Activated CD8-positive, alpha-beta T cell treated with anti-CD3 and anti-CD28 coated beads for 36 hours (primary cell): Measurements from ENCODE around the gene SH2D4B. TPM values are rescaled to one million over a fixed set of nuclear protein-coding genes. Genes with fewer than 3 reads are reported as not detected.
"Not testable (repeated sequence)": the region's sequence is repeated elsewhere in the genome, so short reads cannot be mapped to it uniquely, and the experiment has no call there.

Source experiments
- ATAC-seq: fragments of 200-7000 bp; cut with Tn5 transposase; one replicate; pipeline ENCODE4 v1.10.0; 2021; ENCODE audit warnings: mild to moderate bottlenecking, moderate library complexity
- CTCF ChIA-PET: fragments of 350-600 bp; sonication (Branson Sonifier 250); formaldehyde crosslinking; loops from one replicate; lab custom pipeline; 2021; ENCODE audit warnings: antibody characterized with exemption; lab: Charles Lee
- POLR2A ChIA-PET: fragments of 350-600 bp; sonication (Branson Sonifier 250); formaldehyde crosslinking; loops from one replicate; lab custom pipeline; 2021; ENCODE audit warnings: antibody characterized with exemption; lab: Charles Lee
- DNase-seq: peaks from one replicate; pipeline ENCODE4 v3.0.0-alpha.2; 2020
- H3K27ac Mint-ChIP-seq: one replicate; pipeline ENCODE4 v1.8.0; 2021; ENCODE audit warnings: mild to moderate bottlenecking, mixed read lengths
- H3K27me3 Mint-ChIP-seq: one replicate; pipeline ENCODE4 v1.8.0; 2021; ENCODE audit warnings: mixed read lengths
- H3K36me3 Mint-ChIP-seq: one replicate; pipeline ENCODE4 v1.8.0; 2021; ENCODE audit warnings: low read depth, mixed read lengths
- H3K4me1 Mint-ChIP-seq: one replicate; pipeline ENCODE4 v1.8.0; 2021; ENCODE audit warnings: low read depth, mixed read lengths
- H3K4me3 Mint-ChIP-seq: one replicate; pipeline ENCODE4 v1.8.0; 2021; ENCODE audit warnings: mild to moderate bottlenecking, moderate library complexity, mixed read lengths
- H3K9me3 Mint-ChIP-seq: one replicate; pipeline ENCODE4 v1.8.0; 2021; ENCODE audit warnings: mixed read lengths
- intact Hi-C: fragments of 100-400 bp; cut with micrococcal nuclease; formaldehyde crosslinking; loops from one replicate; pipeline ENCODE4 v1.10.0; 2022
- total RNA-seq, 2 experiments: library from RNA; stranded (reverse); gene quantifications; one replicate each; pipeline ENCODE4 v1.2.3, GENCODE V29; 2021
- TF ChIP-seq, protein P1 (sequence below): fragments of 200-600 bp; IDR thresholded peaks from one replicate; pipeline ENCODE4 v1.8.0; 2022; ENCODE audit warnings: antibody characterized with exemption, mild to moderate bottlenecking

Gene SH2D4B
- total RNA-seq, 2 experiments from 2014 or later: 0.11 to 0.20 TPM

DNA sequence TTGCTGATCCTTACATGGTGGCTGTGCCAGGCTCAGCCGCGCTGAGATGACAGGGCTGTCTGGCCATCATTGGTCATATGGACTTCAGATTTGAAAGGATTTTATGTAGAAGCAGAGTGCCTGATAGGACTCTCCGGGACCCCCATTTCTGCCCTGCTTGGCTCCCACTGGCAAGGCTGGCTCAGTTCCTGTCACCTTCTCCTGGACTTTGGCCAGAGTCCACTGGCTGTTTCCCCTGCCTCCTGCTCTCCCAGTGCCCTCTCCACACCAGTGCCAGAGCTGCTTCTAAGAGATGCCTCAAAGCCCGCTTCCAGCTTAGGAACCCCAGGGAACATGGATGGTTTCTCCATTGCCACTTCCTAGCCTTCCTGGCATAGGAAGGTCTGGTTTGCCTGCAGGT is 5.1 kb upstream of the SH2D4B start:
- H3K4me1 Mint-ChIP-seq: peaks cover 53% of the 10 kb centered on the region
- intact Hi-C loops: no loop called here
- TF ChIP-seq, protein P1, sequence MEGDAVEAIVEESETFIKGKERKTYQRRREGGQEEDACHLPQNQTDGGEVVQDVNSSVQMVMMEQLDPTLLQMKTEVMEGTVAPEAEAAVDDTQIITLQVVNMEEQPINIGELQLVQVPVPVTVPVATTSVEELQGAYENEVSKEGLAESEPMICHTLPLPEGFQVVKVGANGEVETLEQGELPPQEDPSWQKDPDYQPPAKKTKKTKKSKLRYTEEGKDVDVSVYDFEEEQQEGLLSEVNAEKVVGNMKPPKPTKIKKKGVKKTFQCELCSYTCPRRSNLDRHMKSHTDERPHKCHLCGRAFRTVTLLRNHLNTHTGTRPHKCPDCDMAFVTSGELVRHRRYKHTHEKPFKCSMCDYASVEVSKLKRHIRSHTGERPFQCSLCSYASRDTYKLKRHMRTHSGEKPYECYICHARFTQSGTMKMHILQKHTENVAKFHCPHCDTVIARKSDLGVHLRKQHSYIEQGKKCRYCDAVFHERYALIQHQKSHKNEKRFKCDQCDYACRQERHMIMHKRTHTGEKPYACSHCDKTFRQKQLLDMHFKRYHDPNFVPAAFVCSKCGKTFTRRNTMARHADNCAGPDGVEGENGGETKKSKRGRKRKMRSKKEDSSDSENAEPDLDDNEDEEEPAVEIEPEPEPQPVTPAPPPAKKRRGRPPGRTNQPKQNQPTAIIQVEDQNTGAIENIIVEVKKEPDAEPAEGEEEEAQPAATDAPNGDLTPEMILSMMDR: no peak

DNA sequence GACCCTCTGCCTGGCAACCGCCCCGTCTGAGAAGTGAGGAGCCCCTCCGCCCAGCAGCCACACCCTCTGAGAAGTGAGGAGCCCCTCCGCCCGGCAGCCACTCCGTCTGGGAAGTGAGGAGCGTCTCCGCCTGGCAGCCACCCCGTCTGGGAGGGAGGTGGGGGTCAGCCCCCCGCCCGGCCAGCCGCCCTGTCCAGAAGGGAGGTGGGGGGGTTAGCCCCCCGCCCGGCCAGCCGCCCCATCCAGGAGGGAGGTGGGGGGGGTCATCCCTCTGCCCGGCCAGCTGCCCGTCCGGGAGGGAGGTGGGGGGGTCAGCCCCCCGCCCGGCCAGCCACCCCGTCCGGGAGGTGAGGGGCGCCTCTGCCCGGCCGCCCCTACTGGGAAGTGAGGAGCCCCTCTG is 3.6 kb upstream of the SH2D4B start:
- H3K4me3 Mint-ChIP-seq, intact Hi-C loops, H3K27me3 Mint-ChIP-seq, H3K36me3 Mint-ChIP-seq, H3K27ac Mint-ChIP-seq, ATAC-seq, DNase-seq, POLR2A ChIA-PET, H3K9me3 Mint-ChIP-seq, CTCF ChIA-PET: not testable (repeated sequence)
- peaks cover 42% of the 10 kb centered on the region for H3K4me1 Mint-ChIP-seq

More for the DNA sequence above, 5.1 kb upstream of the SH2D4B start:
- peaks cover 3% of the 10 kb centered on the region for H3K36me3 Mint-ChIP-seq
- H3K4me3 Mint-ChIP-seq: no peak overlapping the region
- POLR2A ChIA-PET: no interaction called here
- H3K27ac Mint-ChIP-seq: peak overlapping the region; percentile 52
- ATAC-seq (no peak), DNase-seq (no peak)
- H3K27me3 Mint-ChIP-seq: no peaks in the 10 kb centered on the region
- CTCF ChIA-PET: interaction anchor here (2.4 kb wide), 1 partner anchor 21 kb away, joined by 12 read pairs; no protein-coding TSS in a partner anchor
- no peaks in the 10 kb centered on the region for H3K9me3 Mint-ChIP-seq

DNA sequence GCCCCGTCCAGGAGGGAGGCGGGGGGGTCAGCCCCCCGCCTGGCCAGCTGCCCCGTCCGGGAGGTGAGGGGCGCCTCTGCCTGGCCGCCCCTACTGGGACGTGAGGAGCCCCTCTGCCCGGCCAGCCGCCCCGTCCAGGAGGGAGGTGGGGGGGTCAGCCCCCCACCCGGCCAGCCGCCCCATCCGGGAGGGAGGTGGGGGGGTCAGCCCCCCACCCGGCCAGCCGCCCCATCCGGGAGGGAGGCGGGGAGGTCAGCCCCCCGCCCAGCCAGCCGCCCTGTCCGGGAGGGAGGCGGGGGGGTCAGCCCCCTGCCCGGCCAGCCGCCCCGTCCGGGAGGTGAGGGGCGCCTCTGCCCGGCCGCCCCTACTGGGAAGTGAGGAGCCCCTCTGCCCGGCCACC is 3.1 kb upstream of the SH2D4B start:
- peaks cover 37% of the 10 kb centered on the region for H3K4me1 Mint-ChIP-seq
- H3K27ac Mint-ChIP-seq, ATAC-seq, POLR2A ChIA-PET, H3K36me3 Mint-ChIP-seq, intact Hi-C loops, H3K27me3 Mint-ChIP-seq, DNase-seq, CTCF ChIA-PET, H3K4me3 Mint-ChIP-seq, H3K9me3 Mint-ChIP-seq: not testable (repeated sequence)

DNA sequence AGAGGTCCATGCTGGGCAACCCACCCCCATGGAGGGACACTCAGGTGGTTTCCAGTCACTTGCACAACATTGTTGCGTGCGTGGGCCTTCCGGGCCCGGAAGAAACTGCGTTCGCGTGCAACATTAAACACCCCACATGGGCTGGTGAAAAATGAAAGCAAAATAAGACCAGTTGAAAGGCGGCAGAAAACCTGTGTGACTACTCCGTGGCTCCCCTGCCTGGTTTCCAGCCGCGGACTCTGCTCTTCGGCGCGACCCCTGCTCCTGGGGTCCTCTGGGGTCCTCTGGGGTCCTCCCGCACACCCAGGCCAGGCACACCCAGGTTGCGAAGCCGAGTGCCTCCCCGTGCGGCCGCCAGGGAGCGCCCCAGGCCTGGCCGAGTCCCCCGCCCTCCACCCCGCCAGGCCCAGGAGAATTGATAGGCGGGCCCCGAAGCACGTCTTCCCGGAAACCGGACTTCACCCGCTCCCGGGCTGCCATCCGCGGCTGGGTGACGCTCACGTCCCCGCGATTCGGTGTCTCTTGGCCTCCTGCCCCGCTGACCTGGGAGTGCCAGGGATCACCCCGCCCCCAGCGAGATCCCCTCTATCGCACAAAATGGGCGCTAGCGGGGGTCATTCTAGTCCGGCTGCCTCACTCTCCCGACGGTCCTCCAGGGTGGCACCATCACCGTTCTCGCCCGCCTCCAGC is 1.9 kb upstream of the SH2D4B start:
- H3K27ac Mint-ChIP-seq: peak overlapping the region; percentile 95
- H3K4me3 Mint-ChIP-seq: peak overlapping the region; percentile 91
- intact Hi-C loops: no loop called here
- peaks cover 3% of the 10 kb centered on the region for H3K36me3 Mint-ChIP-seq
- H3K9me3 Mint-ChIP-seq: no peaks in the 10 kb centered on the region
- ChIA-PET POLR2A (interaction anchor here (0.6 to 1.1 kb wide), 3 partner anchors 9 to 330 kb away, joined by 3 to 4 read pairs (median 3); no protein-coding TSS in a partner anchor), CTCF (interaction anchor here (0.9 to 2.3 kb wide), 7 partner anchors 31 to 158 kb away, joined by 3 to 8 read pairs (median 5); no protein-coding TSS in a partner anchor)
- H3K27me3 Mint-ChIP-seq: no peaks in the 10 kb centered on the region
- ATAC-seq (peak; percentile 92), DNase-seq (peak; percentile 85)
- TF ChIP-seq, protein P1: peak; percentile 84
- H3K4me1 Mint-ChIP-seq: peaks cover 29% of the 10 kb centered on the region

DNA sequence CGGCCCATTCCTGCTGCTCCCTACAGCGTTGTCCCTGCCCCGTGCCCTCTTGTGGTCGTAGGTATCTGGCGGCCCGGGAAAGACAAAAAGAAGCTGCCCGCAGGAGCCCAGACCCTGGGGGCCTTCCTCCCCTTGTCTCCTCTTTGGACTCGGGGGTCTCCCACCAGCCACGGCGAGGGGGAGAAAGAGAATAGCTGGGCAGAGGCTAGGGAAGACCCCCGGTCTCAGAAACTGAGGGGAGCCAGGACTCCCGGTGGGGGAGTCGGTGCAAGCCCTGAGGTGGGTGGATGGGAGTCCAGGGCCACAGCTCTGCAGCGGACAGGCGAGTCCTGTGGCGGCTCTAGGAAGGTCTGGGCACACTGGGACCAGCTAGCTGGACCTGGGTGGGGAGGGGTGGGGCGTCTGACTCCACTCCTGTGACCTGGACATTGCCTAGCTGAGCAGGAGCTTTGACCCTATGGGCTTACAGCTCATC is 1.3 kb upstream of the SH2D4B start:
- POLR2A ChIA-PET: interaction anchor here (0.6 to 1.1 kb wide), 3 partner anchors 10 to 331 kb away, joined by 3 to 4 read pairs (median 3); no protein-coding TSS in a partner anchor
- CTCF ChIA-PET: interaction anchor here (0.8 to 2.3 kb wide), 9 partner anchors 10 to 159 kb away, joined by 3 to 8 read pairs (median 4); no protein-coding TSS in a partner anchor
- DNase-seq: no peak
- Mint-ChIP-seq H3K4me3 (peak overlapping the region; percentile 91), H3K9me3 (no peaks in the 10 kb centered on the region), H3K4me1 (peaks cover 30% of the 10 kb centered on the region), H3K36me3 (peaks cover 3% of the 10 kb centered on the region), H3K27ac (peak overlapping the region; percentile 95), H3K27me3 (no peaks in the 10 kb centered on the region)
- TF ChIP-seq, protein P1: no peak
- intact Hi-C loops: no loop called here
- ATAC-seq: no peak
